ENCODE data around the gene RSPO4.

RSPO4 gene

GRCh38 chr20:962683-963082 is 39.4 kb downstream of the RSPO4 start:
- no peak for DNase-seq
- Mint-ChIP-seq H3K36me3 (ENCODE audit: low read depth) (no peaks in the 10 kb centered on the region), H3K27ac (no peak overlapping the region), H3K27me3 (ENCODE audit: low read depth, poor library complexity) (no peaks in the 10 kb centered on the region), H3K4me3 (no peak overlapping the region), H3K4me1 (peaks cover 15% of the 10 kb centered on the region), H3K9me3 (no peaks in the 10 kb centered on the region)
- TF ChIP-seq CTCF (IDR thresholded peaks at IDR 0.05) = no peak

GRCh38 chr20:962223-962622 is 39.9 kb downstream of the RSPO4 start:
- H3K36me3 Mint-ChIP-seq (ENCODE audit: low read depth) = no peaks in the 10 kb centered on the region
- H3K9me3 Mint-ChIP-seq = no peaks in the 10 kb centered on the region
- H3K4me1 Mint-ChIP-seq = peaks cover 15% of the 10 kb centered on the region
- H3K27me3 Mint-ChIP-seq (ENCODE audit: low read depth, poor library complexity) = no peaks in the 10 kb centered on the region
- TF ChIP-seq CTCF (IDR thresholded peaks at IDR 0.05) = no peak
- H3K27ac Mint-ChIP-seq = no peak overlapping the region
- H3K4me3 Mint-ChIP-seq = no peak overlapping the region
- no peak for DNase-seq

GRCh38 chr20:961768-962167 is 40.3 kb downstream of the RSPO4 start:
- Mint-ChIP-seq H3K27me3 (ENCODE audit: low read depth, poor library complexity) (no peaks in the 10 kb centered on the region), H3K4me1 (peaks cover 15% of the 10 kb centered on the region), H3K9me3 (no peaks in the 10 kb centered on the region), H3K27ac (no peak overlapping the region), H3K4me3 (no peak overlapping the region), H3K36me3 (ENCODE audit: low read depth) (no peaks in the 10 kb centered on the region)
- TF ChIP-seq CTCF (IDR thresholded peaks at IDR 0.05) = no peak
- no peak for DNase-seq

GRCh38 chr20:959996-960615 is 42.0 kb downstream of the RSPO4 start:
- peaks cover 3% of the 10 kb centered on the region for H3K27me3 Mint-ChIP-seq (ENCODE audit: low read depth, poor library complexity)
- H3K36me3 Mint-ChIP-seq (ENCODE audit: low read depth) = no peaks in the 10 kb centered on the region
- TF ChIP-seq CTCF (IDR thresholded peaks at IDR 0.05) = no peak
- H3K9me3 Mint-ChIP-seq = no peaks in the 10 kb centered on the region
- H3K4me3 Mint-ChIP-seq = no peak overlapping the region
- H3K27ac Mint-ChIP-seq = no peak overlapping the region
- peaks cover 8% of the 10 kb centered on the region for H3K4me1 Mint-ChIP-seq
- DNase-seq = no peak

- no peak for TF ChIP-seq CTCF (IDR thresholded peaks at IDR 0.05)
- Mint-ChIP-seq H3K4me3 (no peak overlapping the region), H3K4me1 (peaks cover 8% of the 10 kb centered on the region), H3K9me3 (no peaks in the 10 kb centered on the region), H3K27me3 (ENCODE audit: low read depth, poor library complexity) (peaks cover 7% of the 10 kb centered on the region), H3K36me3 (ENCODE audit: low read depth) (no peaks in the 10 kb centered on the region), H3K27ac (peak overlapping the region; percentile 80)
- DNase-seq = peak; percentile 19
Measured at GRCh38 chr20:958936-959815, 42.9 kb downstream of the RSPO4 start.

Data from nephron progenitor cell (in vitro differentiated cells).